ENCODE measurements around the gene AKAP1. TPM values are rescaled to one million over a fixed set of nuclear protein-coding genes. Genes with fewer than 3 reads are reported as not detected.
A peak's percentile ranks its signal among the peaks of the same experiment; 100 is the strongest.

AKAP1 gene
- total and polyA plus RNA-seq, 7 donors = 42.3 to 231 (median 95.5) TPM

- no peaks in the 10 kb centered on the region for H3K9me3 ChIP-seq
- no peak overlapping the region for H3K27ac ChIP-seq
- 83 to 88% (median 85%) methylated on average over 13 of the region's 13 CpGs for WGBS, 3 donors
- H3K36me3 ChIP-seq (ENCODE audit: insufficient read depth in 1 of 2, low read depth in 1 of 2) = peaks cover 14 to 75% of the 10 kb centered on the region in 2 donors
- DNase-seq (peak; percentile 46 to 78), ATAC-seq (peak in 2 of 4 donors; percentile 34 to 37)
- H3K27me3 ChIP-seq (ENCODE audit: insufficient read depth in 3 of 3, low read length in 2 of 3) = no peaks in the 10 kb centered on the region
- intact Hi-C loops (cut with DNase I) = no loop called here
- H3K4me1 ChIP-seq = peaks cover 28% of the 10 kb centered on the region
- no peak overlapping the region for H3K4me3 ChIP-seq
- peak; percentile 82 for TF ChIP-seq CTCF (IDR thresholded peaks at IDR 0.05)
Observed at GRCh38 chr17:57114085-57114673, 29.1 kb downstream of the AKAP1 start.

GRCh38 chr17:57115377-57115776 is 30.3 kb downstream of the AKAP1 start:
- peaks cover 14 to 87% of the 10 kb centered on the region in 2 donors for H3K36me3 ChIP-seq (ENCODE audit: insufficient read depth in 1 of 2, low read depth in 1 of 2)
- intact Hi-C loops (cut with DNase I) = no loop called here
- no peak for TF ChIP-seq CTCF (IDR thresholded peaks at IDR 0.05)
- no peaks in the 10 kb centered on the region for H3K9me3 ChIP-seq
- no peaks in the 10 kb centered on the region for H3K27me3 ChIP-seq (ENCODE audit: insufficient read depth in 3 of 3, low read length in 2 of 3)
- H3K4me3 ChIP-seq = no peak overlapping the region
- WGBS, 3 donors = 64 to 73% (median 65%) methylated on average over 4 of the region's 4 CpGs
- H3K4me1 ChIP-seq = peaks cover 16% of the 10 kb centered on the region
- H3K27ac ChIP-seq = no peak overlapping the region
- no peak for ATAC-seq
- DNase-seq = no peak

GRCh38 chr17:57115916-57116315 is 30.9 kb downstream of the AKAP1 start:
- H3K4me1 ChIP-seq = peaks cover 11% of the 10 kb centered on the region
- H3K27me3 ChIP-seq (ENCODE audit: insufficient read depth in 3 of 3, low read length in 2 of 3) = no peaks in the 10 kb centered on the region
- WGBS, 3 donors = 96 to 98% (median 97%) methylated on average over 21 of the region's 21 CpGs
- intact Hi-C loops (cut with DNase I) = no loop called here
- H3K36me3 ChIP-seq (ENCODE audit: insufficient read depth in 1 of 2, low read depth in 1 of 2) = peaks cover 14 to 93% of the 10 kb centered on the region in 2 donors
- H3K9me3 ChIP-seq = no peaks in the 10 kb centered on the region
- H3K27ac ChIP-seq = no peak overlapping the region
- no peak overlapping the region for H3K4me3 ChIP-seq
- no peak for DNase-seq
- no peak for TF ChIP-seq CTCF (IDR thresholded peaks at IDR 0.05)
- ATAC-seq = no peak

DNA sequence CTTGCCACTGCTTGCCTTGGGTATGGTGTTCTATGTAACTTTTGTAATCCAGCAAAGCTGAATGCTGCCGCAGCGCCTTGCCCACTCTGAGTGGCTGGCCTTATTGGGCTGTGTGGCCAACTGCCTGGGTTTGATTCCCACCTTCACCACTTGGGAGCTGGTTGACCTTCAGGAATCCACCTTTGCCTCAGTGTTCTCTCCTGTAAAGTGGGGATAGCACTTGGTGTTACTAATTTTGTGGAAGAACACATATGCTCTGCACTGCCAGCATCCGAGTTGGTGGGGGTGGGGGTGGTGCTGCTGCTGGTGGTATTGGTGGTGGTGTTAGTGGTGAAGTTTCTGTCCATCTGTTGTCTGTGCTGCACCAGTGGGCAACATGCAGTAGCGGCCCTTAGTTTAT is 32.8 kb downstream of the AKAP1 start:
- Histone ChIP-seq H3K4me1 (no peaks in the 10 kb centered on the region), H3K36me3 (ENCODE audit: insufficient read depth in 1 of 2, low read depth in 1 of 2) (peaks cover 18 to 94% of the 10 kb centered on the region in 2 donors), H3K27me3 (ENCODE audit: insufficient read depth in 3 of 3, low read length in 2 of 3) (no peaks in the 10 kb centered on the region), H3K4me3 (no peak overlapping the region), H3K27ac (no peak overlapping the region), H3K9me3 (no peaks in the 10 kb centered on the region)
- 94 to 97% (median 95%) methylated on average over 4 of the region's 4 CpGs for WGBS, 3 donors
- DNase-seq (no peak), ATAC-seq (no peak)
- no peak for TF ChIP-seq CTCF (IDR thresholded peaks at IDR 0.05)
- intact Hi-C loops (cut with DNase I) = no loop called here

- no peak for TF ChIP-seq CTCF (IDR thresholded peaks at IDR 0.05)
- intact Hi-C loops (cut with DNase I) = loop anchor here (10.0 kb wide), 1 partner anchor 874 kb away; no protein-coding TSS in a partner anchor
- H3K27ac ChIP-seq = no peak overlapping the region
Observed at GRCh38 chr17:57120814-57121213, 35.8 kb downstream of the AKAP1 start.

More at GRCh38 chr17:57120814-57121213, 35.8 kb downstream of the AKAP1 start:
- no peaks in the 10 kb centered on the region for H3K4me1 ChIP-seq
- H3K27me3 ChIP-seq (ENCODE audit: insufficient read depth in 3 of 3, low read length in 2 of 3) = no peaks in the 10 kb centered on the region
- ATAC-seq (no peak), DNase-seq (no peak)
- no peak overlapping the region for H3K4me3 ChIP-seq
- peaks cover 18 to 88% of the 10 kb centered on the region in 2 donors for H3K36me3 ChIP-seq (ENCODE audit: insufficient read depth in 1 of 2, low read depth in 1 of 2)
- no peaks in the 10 kb centered on the region for H3K9me3 ChIP-seq

Data from psoas muscle (tissue), 8 donors.